Hepatic stellate cell (primary cell): Measurements from ENCODE around the gene PPP4R4.
"Not testable (repeated sequence)": the region's sequence is repeated elsewhere in the genome, so short reads cannot be mapped to it uniquely, and the experiment has no call there.

Experiments
- DNase-seq: peaks from one replicate; pipeline ENCODE4 v3.0.0; 2011; ENCODE audit warnings: low spot score

The PPP4R4 gene

DNA sequence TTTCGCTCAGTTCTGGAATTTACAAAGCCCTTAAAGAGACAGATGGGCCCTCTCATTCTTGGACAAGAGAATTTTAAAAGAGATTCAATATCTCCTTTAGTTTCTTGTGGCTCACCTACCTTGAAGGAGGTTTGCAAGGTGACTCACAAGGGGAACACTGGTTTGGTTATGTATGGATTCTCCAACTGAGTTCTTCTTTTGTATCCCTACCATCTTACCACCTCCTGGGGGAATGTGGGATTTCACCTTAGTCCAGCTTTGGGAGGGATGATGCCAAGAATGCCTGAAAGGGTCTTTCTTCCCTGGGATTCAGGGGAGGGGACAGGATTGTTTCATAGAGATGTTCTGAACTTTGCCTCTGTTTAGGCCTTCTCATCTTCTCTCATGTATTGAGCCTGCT lies 3.7 kb downstream of the PPP4R4 start:
- no peak for DNase-seq

- DNase-seq = no peak
Measured at GRCh38 chr14:94179244-94179643, 5.1 kb downstream of the PPP4R4 start.

- DNase-seq = no peak
Measured at GRCh38 chr14:94180655-94181271, 6.6 kb downstream of the PPP4R4 start.

- no peak for DNase-seq
Measured at GRCh38 chr14:94181835-94182234, 7.7 kb downstream of the PPP4R4 start.

GRCh38 chr14:94192536-94192935 lies 18.4 kb downstream of the PPP4R4 start:
- DNase-seq = no peak

DNA sequence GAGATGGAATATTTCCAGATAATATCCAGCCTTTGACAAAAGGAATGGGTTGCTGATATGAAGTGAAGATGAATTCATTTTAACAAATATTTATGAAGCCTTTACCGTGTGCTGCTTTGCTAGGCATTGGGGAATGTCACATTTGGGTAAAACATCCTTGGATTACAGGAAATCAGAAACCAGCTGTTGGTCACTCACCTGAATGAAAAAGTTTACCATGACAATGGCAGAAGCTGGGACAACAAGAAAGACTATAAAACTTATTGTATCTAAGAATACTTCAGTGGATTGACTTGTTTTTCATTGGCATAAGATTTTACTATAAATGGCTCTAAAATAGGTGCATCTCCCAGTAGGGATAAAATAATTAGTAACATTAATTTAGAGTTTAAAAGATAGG lies 19.7 kb downstream of the PPP4R4 start:
- no peak for DNase-seq

- DNase-seq = no peak
Measured at GRCh38 chr14:94196057-94196456, 21.9 kb downstream of the PPP4R4 start.

GRCh38 chr14:94203473-94204210 lies 29.5 kb downstream of the PPP4R4 start:
- DNase-seq = no peak

GRCh38 chr14:94213021-94213420 lies 38.9 kb downstream of the PPP4R4 start:
- no peak for DNase-seq

GRCh38 chr14:94213741-94214140 lies 39.6 kb downstream of the PPP4R4 start:
- no peak for DNase-seq

GRCh38 chr14:94217116-94217515 lies 43.0 kb downstream of the PPP4R4 start:
- no peak for DNase-seq

DNA sequence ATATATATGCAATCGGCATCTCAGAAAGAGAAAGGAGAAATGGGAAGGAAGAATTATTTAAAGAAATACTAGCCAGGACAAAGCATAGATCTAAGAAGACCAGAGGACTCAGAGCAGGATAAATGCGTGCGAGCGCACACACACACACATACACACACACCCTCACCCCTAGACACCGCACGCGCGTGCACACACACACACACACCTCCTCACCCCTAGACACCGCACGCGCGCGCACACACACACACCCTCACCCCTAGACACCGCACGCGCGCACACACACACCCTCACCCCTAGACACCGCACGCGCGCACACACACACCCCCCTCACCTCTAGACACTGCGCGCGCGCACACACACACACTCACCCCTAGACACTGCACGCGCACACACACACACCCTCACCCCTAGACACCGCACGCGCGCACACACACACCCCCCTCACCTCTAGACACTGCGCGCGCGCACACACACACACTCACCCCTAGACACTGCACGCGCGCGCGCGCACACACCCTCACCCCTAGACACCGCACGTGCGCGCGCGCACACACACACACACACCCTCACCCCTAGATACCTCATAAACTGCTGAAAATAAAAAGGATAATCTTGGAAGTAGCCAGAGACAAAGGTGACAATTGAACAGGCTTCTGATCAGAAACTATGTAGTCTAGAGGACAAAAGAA lies 44.2 kb downstream of the PPP4R4 start:
- not testable (repeated sequence) for DNase-seq

DNA sequence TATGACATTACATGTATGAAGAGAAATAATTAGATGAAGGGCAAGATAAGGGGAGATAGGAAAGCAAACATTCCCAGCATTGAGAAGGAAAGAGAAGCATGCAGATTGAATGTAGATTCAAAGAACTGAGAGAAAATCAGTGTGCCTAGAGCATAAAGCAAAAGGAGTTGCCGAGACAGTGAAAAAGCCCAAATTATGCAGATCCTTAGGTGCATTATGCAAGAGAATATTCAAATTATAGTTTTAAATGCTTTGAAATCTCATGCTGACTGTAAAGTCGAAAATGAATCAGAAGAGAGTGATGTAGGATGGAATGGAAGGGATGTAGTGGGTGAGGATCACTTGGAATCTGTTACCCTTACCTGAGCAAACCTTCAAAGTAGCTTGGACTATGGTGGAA lies 49.9 kb downstream of the PPP4R4 start:
- DNase-seq = no peak

DNA sequence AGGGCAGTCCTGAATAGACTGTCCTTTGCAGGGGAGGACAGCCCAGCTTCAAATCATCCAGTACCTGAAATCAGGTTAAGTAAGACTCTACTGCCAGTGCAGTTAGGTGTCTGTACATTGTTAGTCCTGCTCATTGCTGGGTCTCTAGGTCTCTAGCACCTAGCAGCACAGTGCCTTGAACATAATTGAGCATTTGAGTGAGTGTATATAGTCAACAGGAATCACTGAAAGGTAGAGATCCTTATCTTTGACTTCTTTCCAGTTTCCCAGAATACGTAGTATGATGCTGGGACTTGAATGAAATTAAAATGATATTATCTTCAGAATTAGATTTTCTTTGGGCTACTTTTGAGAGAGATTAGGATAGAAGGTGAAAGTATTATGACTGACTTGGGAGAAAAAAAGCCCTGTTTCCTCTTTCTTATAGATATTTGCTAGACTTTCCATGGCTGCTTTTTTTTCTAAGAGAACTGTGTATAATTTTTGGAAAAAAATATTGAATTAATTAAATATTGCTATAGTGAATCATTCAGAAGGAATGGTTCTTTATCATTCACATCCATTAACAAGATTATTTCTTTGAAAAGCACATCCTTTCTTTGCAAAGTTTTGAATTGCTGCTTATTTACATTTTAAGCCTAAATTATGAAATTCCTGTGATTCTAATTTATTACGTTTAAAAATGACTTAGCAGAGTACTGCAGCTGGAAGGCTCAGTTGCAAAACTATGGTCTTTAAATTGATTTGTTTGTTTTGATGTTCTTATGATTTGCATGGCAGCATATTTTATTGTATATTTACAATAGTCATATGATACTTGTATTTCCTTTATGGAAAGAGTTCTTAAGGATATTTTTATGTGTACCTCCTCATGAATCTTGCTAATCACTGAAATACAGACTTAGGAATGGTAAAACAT lies 51.6 kb downstream of the PPP4R4 start:
- no peak for DNase-seq

DNA sequence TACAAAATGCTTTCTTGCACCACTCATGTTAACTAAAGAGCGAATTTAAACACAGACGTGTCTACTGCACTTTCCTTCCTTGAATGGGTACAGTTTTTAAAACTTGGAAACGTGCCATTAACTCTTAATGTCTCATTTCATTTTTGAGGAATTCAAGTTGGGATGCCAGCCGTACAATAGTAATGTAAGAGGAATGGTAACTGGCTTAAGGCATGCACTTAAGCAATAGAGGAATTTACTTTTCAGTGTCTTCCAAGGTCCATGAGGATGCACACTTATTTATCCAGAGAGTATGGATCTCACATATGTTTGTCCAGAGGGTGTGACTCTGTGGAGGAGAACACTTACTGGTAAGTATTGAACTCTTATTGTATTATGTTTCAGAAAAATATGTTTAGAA lies 52.9 kb downstream of the PPP4R4 start:
- DNase-seq = no peak

GRCh38 chr14:94237046-94237445 lies 62.9 kb downstream of the PPP4R4 start:
- DNase-seq = no peak

DNA sequence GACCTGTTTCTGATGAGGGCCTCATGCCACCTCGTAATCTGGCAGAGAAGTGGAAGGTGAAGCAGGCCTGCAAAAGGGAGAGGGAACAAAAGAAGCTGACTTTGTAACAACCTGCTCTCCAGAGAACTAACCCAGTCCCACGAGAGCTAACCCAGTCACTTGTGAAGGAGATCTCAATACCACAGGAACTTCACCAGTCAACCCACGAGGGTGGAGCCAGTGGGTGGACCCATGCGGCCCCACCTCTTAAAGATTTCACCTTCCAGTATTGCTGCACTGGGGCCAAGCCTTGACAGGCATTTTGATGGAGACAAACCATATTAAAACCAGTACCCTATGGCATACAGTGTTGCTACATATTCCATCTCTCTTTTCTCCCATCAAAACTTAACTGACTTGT lies 63.9 kb downstream of the PPP4R4 start:
- DNase-seq = no peak

- DNase-seq = no peak
Measured at GRCh38 chr14:94239406-94239805, 65.3 kb downstream of the PPP4R4 start.

- DNase-seq = no peak
Measured at GRCh38 chr14:94244182-94244581, 70.1 kb downstream of the PPP4R4 start.

GRCh38 chr14:94264195-94264594 lies 90.1 kb downstream of the PPP4R4 start:
- not testable (repeated sequence) for DNase-seq

GRCh38 chr14:94267352-94267751 lies 93.2 kb downstream of the PPP4R4 start:
- DNase-seq = no peak

DNA sequence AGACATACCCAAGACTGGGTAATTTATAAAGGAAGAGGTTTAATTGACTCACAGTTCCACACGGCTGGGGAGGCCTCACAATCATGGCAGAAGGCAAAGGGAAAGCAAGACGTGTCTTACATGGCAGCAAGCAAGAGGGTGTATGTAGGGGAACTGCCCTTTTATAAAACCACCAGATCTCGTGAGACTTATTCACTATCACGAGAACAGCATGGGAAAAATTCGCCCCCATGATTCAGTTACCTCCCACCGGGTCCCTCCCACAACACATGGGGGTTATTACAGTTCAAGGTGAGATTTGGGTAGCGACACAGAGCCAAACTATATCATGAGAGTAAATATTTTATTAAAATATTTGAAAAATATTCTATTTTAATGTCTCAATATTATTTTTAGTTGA lies 94.5 kb downstream of the PPP4R4 start:
- DNase-seq = not testable (repeated sequence)
